ENCODE data around the gene SLIT3.

SLIT3 gene

GRCh38 chr5:168852329-168852728 lies 448.6 kb downstream of the SLIT3 start:
- H3K27ac Mint-ChIP-seq = no peak overlapping the region
- DNase-seq = no peak
- ATAC-seq (replicated peaks) = no peak
- H3K27me3 Mint-ChIP-seq = peaks cover 0 to 18% of the 10 kb centered on the region in 2 donors
- no peaks in the 10 kb centered on the region for H3K9me3 Mint-ChIP-seq
- no peak overlapping the region for H3K4me3 Mint-ChIP-seq
- H3K36me3 Mint-ChIP-seq = no peaks in the 10 kb centered on the region
- peaks cover 0 to 3% of the 10 kb centered on the region in 2 donors for H3K4me1 Mint-ChIP-seq

GRCh38 chr5:168851902-168852321 lies 449.0 kb downstream of the SLIT3 start:
- Mint-ChIP-seq H3K4me3 (no peak overlapping the region), H3K9me3 (no peaks in the 10 kb centered on the region), H3K27me3 (peaks cover 0 to 18% of the 10 kb centered on the region in 2 donors), H3K4me1 (peaks cover 0 to 3% of the 10 kb centered on the region in 2 donors), H3K27ac (no peak overlapping the region), H3K36me3 (no peaks in the 10 kb centered on the region)
- ATAC-seq (replicated peaks) (peak in 1 of 2 donors; percentile 52), DNase-seq (no peak)

DNA sequence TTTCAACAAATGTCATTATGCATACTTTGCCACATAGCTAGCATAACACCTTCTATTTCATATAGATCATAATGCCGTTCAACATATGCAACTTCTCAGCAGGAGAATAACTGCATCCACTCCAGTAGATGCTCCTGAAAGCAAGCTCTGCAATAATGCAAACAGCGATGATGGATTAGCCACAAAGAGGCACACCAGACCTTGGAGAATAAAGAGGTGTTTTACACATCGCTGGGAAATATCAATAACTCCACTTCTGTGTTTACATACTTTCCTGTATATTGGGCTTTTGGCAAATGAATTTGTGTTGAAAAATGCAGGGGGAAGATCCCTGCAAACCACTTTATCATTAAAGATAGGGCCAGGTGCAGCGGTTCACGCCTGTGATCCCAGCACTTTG lies 450.3 kb downstream of the SLIT3 start:
- H3K9me3 Mint-ChIP-seq = no peaks in the 10 kb centered on the region
- no peak overlapping the region for H3K4me3 Mint-ChIP-seq
- H3K4me1 Mint-ChIP-seq = peaks cover 0 to 3% of the 10 kb centered on the region in 2 donors
- no peak overlapping the region for H3K27ac Mint-ChIP-seq
- peaks cover 0 to 18% of the 10 kb centered on the region in 2 donors for H3K27me3 Mint-ChIP-seq
- no peak for DNase-seq
- H3K36me3 Mint-ChIP-seq = no peaks in the 10 kb centered on the region
- ATAC-seq (replicated peaks) = no peak

- peaks cover 0 to 8% of the 10 kb centered on the region in 2 donors for H3K27me3 Mint-ChIP-seq
- H3K4me3 Mint-ChIP-seq = no peak overlapping the region
- H3K4me1 Mint-ChIP-seq = peaks cover 0 to 3% of the 10 kb centered on the region in 2 donors
- no peaks in the 10 kb centered on the region for H3K36me3 Mint-ChIP-seq
- no peak for ATAC-seq (replicated peaks)
- no peak for DNase-seq
- H3K27ac Mint-ChIP-seq = no peak overlapping the region
- H3K9me3 Mint-ChIP-seq = no peaks in the 10 kb centered on the region
Measured at GRCh38 chr5:168848569-168848968, 452.4 kb downstream of the SLIT3 start.

DNA sequence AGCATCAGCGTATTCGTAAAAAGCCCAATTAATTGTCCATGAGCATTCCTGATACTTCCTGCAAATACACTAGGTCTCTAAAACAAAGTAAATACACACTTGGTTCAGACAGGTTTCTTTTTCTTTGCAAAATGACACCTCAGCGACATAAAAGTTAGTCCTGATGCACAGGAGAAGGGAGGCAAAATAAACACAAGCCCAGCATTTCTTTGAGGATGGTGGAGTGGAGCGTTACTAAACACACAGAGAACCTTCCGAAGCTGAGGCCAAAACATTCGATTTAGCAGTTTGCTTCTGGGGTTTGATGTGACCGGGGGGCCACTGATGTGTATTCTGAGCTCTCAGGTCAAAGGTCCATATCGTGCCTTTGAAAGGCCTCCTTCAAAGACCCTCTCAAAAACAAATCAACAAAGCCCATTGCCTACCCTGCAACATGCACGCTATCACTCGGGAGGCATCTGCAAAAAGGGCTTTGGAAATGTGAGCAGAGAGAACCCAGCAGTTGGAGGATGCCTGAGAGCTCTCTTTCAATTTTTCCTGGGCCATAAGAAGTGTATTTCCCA lies 453.3 kb downstream of the SLIT3 start:
- H3K36me3 Mint-ChIP-seq = no peaks in the 10 kb centered on the region
- no peak overlapping the region for H3K27ac Mint-ChIP-seq
- DNase-seq (no peak), ATAC-seq (replicated peaks) (no peak)
- H3K9me3 Mint-ChIP-seq = no peaks in the 10 kb centered on the region
- H3K4me1 Mint-ChIP-seq = peaks cover 0 to 3% of the 10 kb centered on the region in 2 donors
- H3K27me3 Mint-ChIP-seq = peaks cover 5 to 8% of the 10 kb centered on the region in 2 donors
- no peak overlapping the region for H3K4me3 Mint-ChIP-seq

GRCh38 chr5:168844922-168845296 lies 456.0 kb downstream of the SLIT3 start:
- H3K4me3 Mint-ChIP-seq = no peak overlapping the region
- DNase-seq = no peak

DNA sequence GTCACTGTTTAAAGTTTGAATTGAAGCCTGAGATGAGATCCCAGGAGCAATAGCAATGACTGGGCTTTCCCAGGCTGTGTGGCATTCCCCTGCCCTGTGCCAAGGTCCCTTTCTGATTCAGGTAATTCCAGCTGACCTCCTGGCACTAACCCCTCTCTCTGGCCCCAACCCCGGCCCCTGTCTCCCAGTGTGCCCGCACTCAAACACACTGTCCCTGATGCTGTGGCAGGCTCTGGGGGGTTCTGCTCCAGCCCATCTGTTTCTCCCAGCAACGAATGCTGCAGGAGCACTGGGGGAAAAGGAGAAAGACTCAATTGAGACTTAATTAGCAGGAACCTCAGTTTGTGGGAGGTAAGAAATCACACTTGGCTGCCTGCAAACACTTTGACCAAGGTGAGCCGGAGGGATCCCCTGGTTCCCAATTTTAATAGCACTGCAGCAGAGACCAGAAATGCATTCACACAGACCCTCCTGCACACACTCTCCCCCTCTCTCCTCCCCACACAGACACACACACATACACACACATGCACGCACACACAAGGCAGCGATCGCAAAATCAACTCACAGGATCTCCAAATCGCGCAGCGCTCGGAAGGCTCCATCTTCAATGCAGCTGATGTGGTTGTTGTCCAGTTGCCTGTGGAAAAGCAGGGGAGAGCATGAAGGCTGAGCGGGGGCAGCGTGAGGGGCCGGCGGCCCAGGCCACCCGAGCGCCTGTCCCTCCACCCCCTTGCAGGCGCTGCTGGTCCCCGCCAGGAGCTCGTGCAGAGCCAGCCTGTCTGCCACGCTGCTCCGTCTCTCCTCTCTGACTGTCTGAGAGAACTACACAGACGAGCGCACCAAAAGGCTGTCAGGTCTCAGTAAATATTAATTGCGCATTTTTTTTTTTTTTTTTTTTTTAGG lies 456.7 kb downstream of the SLIT3 start:
- Mint-ChIP-seq H3K36me3 (no peaks in the 10 kb centered on the region), H3K4me3 (no peak overlapping the region)
- no peak for ATAC-seq (replicated peaks)

More at GRCh38 chr5:168844922-168845296, 456.0 kb downstream of the SLIT3 start:
- no peak for ATAC-seq (replicated peaks)
- H3K27me3 Mint-ChIP-seq = peaks cover 0 to 12% of the 10 kb centered on the region in 2 donors
- H3K4me1 Mint-ChIP-seq = no peaks in the 10 kb centered on the region
- H3K36me3 Mint-ChIP-seq = no peaks in the 10 kb centered on the region
- H3K9me3 Mint-ChIP-seq = no peaks in the 10 kb centered on the region
- no peak overlapping the region for H3K27ac Mint-ChIP-seq

DNA sequence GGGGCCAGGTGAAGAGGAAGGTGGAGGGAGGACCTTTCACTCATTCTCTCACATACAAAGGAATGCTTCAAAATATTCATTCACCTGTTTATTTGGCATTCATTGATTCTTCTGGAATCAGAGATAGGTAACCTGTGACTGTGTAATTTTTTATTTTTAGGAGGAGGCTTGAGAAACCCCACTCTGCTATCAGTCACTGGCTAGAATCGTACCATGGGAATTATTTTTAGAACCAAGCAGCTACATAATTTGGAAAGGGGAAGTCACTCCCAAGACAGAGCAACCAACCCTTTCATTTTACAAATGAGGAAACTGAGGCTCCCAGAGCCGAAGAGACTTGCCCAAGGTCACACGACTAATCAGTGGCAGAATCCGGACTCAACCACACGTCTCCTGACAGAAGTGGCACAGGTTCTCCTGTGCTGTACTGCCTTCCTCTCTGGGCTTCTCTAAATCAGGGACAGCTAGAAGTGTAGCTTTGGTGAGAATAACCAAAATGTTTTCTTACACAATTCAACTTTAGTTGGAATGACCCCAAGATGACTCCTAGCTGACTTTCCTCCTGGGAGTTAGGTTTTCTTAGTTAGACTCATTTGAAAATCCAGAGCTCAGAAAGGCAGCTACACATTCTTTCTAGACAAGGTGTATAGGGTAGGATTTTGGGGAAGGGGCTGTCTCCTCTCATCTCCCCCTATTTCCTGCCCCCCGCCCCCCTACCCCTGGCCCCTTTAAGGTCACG lies 457.5 kb downstream of the SLIT3 start:
- H3K27me3 Mint-ChIP-seq = peaks cover 0 to 12% of the 10 kb centered on the region in 2 donors

More for the DNA sequence above, 456.7 kb downstream of the SLIT3 start:
- Mint-ChIP-seq H3K4me1 (no peaks in the 10 kb centered on the region), H3K27me3 (peaks cover 0 to 12% of the 10 kb centered on the region in 2 donors), H3K9me3 (no peaks in the 10 kb centered on the region), H3K27ac (no peak overlapping the region)
- DNase-seq = no peak

GRCh38 chr5:168842571-168843205 lies 458.3 kb downstream of the SLIT3 start:
- H3K36me3 Mint-ChIP-seq = no peaks in the 10 kb centered on the region
- DNase-seq (no peak), ATAC-seq (replicated peaks) (no peak)
- no peak overlapping the region for H3K27ac Mint-ChIP-seq
- no peaks in the 10 kb centered on the region for H3K4me1 Mint-ChIP-seq
- H3K4me3 Mint-ChIP-seq = no peak overlapping the region
- no peaks in the 10 kb centered on the region for H3K9me3 Mint-ChIP-seq
- peaks cover 0 to 12% of the 10 kb centered on the region in 2 donors for H3K27me3 Mint-ChIP-seq

More for the DNA sequence above, 457.5 kb downstream of the SLIT3 start:
- Mint-ChIP-seq H3K27ac (no peak overlapping the region), H3K9me3 (no peaks in the 10 kb centered on the region), H3K4me1 (no peaks in the 10 kb centered on the region), H3K36me3 (no peaks in the 10 kb centered on the region), H3K4me3 (no peak overlapping the region)
- ATAC-seq (replicated peaks) (no peak), DNase-seq (no peak)

GRCh38 chr5:168837852-168838251 lies 463.1 kb downstream of the SLIT3 start:
- Mint-ChIP-seq H3K27me3 (peaks cover 5 to 9% of the 10 kb centered on the region in 2 donors), H3K36me3 (no peaks in the 10 kb centered on the region), H3K27ac (no peak overlapping the region), H3K4me3 (no peak overlapping the region), H3K4me1 (peaks cover 0 to 3% of the 10 kb centered on the region in 2 donors), H3K9me3 (no peaks in the 10 kb centered on the region)
- DNase-seq (no peak), ATAC-seq (replicated peaks) (no peak)

DNA sequence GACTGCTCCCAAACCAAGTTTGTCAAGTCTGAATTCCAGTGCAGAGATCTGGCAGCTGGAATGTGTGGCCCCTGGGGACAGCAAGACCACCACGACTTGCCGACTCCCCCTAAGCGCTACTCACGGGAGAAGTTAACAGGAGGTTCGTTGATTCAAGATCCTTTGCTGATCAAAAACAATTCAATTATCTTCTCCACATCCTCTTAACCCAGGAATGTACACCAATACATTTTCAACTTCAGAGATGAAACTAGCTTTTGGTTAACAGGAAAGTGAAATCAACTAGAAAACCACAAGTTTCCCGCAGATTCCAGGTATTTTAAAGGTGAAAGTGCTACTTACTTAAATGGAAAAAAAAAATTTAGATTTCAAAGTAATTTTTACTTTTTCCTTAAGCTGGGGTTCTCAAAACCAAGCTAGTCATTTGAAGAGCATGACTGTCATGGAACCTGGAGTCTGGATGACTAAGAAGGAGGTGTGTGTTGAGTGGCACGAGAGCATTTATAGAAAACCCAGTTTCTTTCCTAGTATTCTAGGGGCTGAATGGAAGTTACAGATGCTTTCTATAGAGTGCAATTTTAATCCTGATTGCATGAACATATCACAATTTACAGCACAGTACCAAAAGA lies 464.2 kb downstream of the SLIT3 start:
- no peak for DNase-seq
- Mint-ChIP-seq H3K4me1 (peaks cover 0 to 3% of the 10 kb centered on the region in 2 donors), H3K27me3 (peaks cover 0 to 5% of the 10 kb centered on the region in 2 donors), H3K36me3 (no peaks in the 10 kb centered on the region), H3K27ac (no peak overlapping the region), H3K9me3 (no peaks in the 10 kb centered on the region), H3K4me3 (no peak overlapping the region)
- ATAC-seq (replicated peaks) = no peak

DNA sequence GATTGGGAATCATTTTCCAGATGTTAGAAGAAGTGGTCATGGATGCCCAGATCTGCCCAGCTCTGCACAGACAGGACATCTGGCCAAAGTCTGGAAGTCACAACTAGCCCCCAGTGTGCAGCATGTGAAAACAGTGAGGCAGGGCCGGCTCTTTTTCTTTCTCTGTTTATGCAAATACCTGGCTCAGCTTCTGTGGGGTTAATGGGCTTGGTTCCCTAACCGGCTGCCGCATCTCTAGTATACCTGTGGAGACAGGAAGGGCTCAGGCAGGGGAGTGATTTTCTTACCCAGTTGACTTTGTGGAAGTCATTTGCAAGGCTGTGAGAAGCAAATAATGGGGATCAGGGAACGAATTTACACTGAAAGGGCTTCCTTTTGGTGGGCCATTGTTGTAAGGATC lies 467.0 kb downstream of the SLIT3 start:
- no peak overlapping the region for H3K27ac Mint-ChIP-seq
- H3K4me1 Mint-ChIP-seq = peaks cover 0 to 3% of the 10 kb centered on the region in 2 donors
- DNase-seq = no peak
- H3K4me3 Mint-ChIP-seq = no peak overlapping the region
- H3K36me3 Mint-ChIP-seq = no peaks in the 10 kb centered on the region
- peaks cover 0 to 5% of the 10 kb centered on the region in 2 donors for H3K27me3 Mint-ChIP-seq
- H3K9me3 Mint-ChIP-seq = no peaks in the 10 kb centered on the region
- no peak for ATAC-seq (replicated peaks)

DNA sequence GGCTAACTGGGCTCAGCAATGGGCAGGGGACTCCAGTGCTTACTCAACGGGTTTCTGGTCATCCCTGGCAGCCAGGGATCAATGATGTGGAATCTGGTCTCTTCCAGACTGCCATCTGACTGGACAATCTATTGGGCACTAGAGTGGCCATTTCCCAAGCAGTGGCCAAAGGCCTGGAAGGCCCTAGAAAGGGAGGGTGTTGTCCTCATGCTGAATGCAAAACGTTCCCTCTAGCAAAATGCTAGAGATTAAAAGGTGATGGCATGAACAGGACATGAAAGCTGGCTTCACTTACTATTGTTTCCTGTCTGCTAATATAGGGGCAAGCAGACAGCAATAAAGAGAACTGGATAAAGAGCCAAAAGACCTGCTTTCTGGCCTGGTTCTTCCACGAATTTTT lies 467.6 kb downstream of the SLIT3 start:
- Mint-ChIP-seq H3K4me3 (no peak overlapping the region), H3K4me1 (peaks cover 0 to 3% of the 10 kb centered on the region in 2 donors), H3K9me3 (no peaks in the 10 kb centered on the region), H3K27ac (no peak overlapping the region), H3K36me3 (no peaks in the 10 kb centered on the region), H3K27me3 (peaks cover 0 to 5% of the 10 kb centered on the region in 2 donors)
- DNase-seq = no peak
- no peak for ATAC-seq (replicated peaks)

DNA sequence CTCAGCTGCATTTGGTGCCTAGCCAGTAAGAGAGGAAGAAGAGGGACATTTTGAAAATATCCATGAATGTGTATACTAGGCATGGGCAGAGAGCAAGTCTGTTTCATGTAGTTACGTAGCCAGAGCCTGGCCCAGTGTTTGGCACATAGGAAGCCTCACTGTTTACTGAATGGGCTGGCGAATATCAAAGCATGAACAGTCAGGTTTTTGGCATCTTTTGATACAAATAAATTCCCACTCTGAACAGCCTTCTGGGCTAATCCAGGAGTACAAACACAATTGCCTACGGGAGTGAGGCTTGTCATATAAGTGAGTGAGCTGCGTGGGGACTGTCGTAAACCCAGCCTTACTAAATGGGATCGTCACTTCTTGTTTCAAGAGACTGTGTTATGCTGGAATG lies 468.6 kb downstream of the SLIT3 start:
- no peak for ATAC-seq (replicated peaks)
- H3K4me1 Mint-ChIP-seq = peaks cover 0 to 3% of the 10 kb centered on the region in 2 donors
- peaks cover 0 to 7% of the 10 kb centered on the region in 2 donors for H3K27me3 Mint-ChIP-seq
- H3K9me3 Mint-ChIP-seq = no peaks in the 10 kb centered on the region
- no peak overlapping the region for H3K27ac Mint-ChIP-seq
- no peak for DNase-seq
- H3K4me3 Mint-ChIP-seq = no peak overlapping the region
- H3K36me3 Mint-ChIP-seq = no peaks in the 10 kb centered on the region
